HG03135 (cell line): ENCODE results near the gene MYO7A.

Source experiments
- ATAC-seq: cut with Tn5 transposase; IDR thresholded peaks from one replicate; pipeline ENCODE4 v1.9.1; 2021; ENCODE audit warnings: mild to moderate bottlenecking, moderate library complexity; ENCODE audit not compliant: unreplicated experiment

The MYO7A gene

DNA sequence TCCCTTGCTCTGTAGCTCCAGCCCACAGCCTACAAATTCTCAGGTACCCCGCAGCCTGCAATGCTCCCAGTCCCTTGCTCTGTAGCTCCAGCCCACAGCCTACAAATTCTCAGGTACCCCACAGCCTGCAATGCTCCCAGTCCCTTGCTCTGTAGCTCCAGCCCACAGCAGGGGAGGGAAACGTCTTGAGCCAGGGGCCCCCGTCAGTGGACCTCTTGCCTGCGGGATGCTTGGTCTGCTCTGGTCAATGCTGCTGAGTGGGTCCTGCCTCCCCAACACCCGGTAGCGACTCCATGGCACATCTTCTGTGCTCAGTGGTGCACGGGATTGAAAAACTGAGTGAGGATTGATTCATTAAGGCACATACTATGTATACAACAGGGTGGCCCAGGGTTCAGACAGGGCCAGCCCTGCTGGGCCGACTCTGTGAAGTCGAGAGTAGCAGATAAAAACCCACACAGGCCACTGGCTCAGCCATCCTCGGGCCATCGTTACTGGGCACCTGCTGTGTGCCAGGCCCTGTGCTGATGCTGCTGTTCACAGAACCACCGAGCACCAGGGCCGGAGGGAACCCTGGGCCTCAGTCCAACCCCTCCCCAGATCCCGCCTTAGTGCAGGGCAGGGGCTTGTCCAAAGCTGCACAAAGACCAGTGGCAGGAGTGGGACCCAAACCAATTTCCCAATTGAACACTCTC lies 69.7 kb downstream of the MYO7A start:
- no peak for ATAC-seq

DNA sequence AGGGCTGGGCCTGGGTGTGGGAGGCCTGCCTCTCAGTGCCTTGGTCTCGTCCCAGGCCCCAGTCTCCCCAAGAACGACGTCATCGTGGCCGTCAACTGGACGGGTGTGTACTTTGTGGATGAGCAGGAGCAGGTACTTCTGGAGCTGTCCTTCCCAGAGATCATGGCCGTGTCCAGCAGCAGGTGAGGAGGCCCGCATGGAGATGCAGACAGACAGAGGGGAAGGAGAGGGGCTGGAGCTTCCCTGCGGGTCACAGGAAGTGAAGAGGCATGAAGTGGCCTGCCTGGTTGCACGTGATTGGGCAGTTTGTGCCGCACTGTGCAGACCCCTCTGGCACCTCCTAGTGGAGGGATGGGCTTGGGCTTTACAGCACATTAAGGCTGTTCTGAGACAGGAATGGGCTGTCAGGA lies 70.4 kb downstream of the MYO7A start:
- no peak for ATAC-seq

DNA sequence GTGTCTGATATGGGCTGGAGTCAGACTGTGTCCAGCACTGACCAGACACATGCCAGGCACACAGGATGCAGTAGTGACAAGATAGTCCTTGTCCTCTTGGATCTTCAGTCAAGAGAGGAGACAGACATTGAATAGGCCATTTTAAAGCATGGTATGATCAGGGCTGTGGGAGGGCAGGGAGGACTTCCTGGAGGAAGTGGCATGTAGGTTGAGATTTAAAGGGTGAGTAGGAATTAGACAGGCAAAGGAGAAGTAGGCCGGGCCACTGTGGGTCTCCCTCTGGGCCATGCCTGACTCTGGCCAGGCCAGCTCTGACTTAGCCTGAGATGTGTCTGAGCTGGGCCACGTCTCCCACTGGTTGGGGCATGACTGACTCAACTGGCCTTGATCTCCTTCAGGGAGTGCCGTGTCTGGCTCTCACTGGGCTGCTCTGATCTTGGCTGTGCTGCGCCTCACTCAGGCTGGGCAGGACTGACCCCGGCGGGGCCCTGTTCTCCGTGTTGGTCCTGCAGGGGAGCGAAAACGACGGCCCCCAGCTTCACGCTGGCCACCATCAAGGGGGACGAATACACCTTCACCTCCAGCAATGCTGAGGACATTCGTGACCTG lies 71.2 kb downstream of the MYO7A start:
- ATAC-seq = no peak

DNA sequence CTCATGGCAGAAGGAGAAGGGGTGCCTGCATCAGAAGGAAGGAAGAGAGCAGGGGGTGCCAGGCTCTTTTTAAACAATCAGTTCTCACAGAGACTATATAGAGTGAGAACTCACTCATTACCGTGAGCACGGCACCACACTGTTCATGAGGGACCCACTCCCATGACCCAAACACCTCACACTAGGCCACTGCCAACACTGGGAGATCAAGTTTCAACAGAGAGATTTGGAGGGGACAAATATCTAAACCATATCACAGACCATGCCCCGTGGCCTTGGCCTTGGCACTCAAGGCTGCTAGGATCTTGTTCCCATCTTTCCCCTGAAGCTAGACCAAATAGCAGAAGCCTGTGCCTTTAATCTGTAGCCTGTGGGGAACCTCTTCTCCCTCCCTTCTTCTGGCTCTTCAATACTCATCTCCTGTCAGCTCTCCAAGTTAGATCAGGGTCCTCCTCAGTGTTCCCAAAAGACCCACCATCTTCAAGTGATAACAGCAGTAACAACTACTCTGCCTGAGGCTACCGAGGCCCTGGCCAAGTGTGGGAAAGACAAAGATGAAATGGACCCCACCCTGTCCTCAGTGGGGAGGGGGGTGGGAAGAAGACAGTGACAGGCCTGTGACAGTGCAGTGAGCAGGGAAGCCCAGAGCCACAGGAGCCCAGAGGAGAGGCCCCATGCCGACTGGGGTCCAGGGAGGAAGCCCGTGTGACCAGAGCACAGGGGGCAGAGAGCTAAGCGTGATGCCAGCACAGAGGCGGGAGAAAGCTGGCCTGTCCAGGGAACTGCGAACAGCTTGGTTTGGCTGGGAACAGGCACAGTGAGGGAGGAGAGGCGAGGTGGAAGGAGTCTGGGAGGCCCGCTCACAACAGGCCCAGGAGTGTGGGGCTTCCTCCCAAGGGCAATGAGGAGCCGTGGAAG lies 72.6 kb downstream of the MYO7A start:
- no peak for ATAC-seq

DNA sequence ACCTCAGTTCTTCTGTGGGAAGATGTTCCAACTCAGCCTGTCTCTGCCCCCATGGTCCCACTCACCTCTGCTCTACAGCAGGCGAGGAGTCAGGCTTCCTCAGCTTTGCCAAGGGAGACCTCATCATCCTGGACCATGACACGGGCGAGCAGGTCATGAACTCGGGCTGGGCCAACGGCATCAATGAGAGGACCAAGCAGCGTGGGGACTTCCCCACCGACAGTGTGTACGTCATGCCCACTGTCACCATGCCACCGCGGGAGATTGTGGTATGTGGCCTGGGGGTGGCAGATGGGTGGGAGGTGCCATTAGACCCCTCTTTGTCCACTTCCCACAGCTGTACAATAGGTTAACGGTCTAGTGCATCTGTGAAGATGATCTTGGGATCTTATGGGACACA lies 73.3 kb downstream of the MYO7A start:
- ATAC-seq = no peak

DNA sequence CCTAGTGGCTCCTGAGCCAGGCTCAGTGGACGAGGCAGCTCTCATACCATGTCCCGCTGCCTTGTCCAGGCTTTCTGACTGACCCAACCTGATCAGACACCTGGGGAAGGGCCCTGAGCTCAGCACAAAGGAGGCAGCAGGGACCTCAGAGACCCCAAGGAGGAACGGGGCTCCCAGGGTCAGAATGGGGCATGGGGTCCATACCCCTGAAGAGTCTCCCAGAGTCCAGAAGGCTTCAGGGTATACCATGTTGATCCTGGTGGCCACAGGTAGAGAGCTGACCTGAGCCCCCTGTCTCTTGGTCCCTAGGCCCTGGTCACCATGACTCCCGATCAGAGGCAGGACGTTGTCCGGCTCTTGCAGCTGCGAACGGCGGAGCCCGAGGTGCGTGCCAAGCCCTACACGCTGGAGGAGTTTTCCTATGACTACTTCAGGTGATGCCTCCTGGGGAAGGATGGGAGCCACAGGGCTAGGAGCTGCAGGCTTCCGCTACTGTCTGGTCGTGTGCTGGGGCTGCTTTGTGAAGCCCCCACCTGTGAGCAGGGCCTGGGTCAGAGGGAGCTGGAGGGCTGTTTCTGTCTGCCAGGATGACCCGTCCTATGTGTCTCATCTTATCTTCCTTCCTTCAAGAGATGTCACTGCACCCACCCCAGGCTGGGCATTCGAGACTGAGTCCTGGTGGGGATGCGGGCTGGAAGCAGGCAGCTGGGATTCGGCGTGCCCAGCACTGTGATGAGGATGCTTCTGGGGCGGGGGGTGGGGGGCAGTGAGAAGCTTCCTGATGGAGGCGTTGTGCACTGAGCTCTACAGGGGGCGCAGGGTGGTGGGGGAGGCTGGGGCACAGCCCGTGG lies 74.2 kb downstream of the MYO7A start:
- ATAC-seq = no peak

DNA sequence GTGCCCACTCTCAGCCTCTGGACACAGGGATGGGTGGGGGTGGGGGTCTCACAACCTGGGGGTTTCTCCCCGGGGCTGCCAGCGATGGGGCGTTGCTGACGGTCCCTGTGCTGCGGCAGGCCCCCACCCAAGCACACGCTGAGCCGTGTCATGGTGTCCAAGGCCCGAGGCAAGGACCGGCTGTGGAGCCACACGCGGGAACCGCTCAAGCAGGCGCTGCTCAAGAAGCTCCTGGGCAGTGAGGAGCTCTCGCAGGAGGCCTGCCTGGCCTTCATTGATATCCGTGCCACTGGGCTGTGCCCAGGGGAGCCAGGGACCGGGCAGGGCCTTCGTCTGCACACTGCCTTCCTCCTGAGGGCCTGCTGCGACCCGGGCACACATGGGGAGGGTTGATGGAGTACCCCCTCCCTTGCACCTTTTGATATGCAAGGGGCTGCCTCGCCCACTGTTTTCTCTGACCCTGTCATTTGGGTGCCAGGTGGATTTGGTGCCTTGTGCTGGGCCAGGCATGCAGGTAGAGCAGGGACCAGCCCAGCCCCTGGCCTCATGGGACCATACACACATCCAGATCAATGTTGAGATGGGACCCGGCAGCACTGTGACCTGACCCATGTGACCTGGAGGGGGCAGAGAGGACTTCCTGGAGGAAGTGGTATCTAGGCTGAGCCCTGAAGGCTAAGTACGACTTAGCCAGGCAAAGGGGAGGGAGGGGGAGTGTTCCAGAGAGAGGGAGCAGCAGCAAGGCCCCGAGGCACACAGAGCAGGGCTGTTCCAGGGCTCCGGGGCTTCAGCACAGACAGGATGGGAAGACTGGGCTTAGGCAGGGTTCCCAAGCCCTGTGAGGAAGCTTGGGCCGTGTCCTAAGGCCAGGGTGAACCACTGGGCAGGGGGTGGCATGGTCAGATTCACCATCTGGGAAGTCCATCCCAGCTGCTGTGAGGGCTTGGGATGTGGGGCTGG lies 75.2 kb downstream of the MYO7A start:
- no peak for ATAC-seq

DNA sequence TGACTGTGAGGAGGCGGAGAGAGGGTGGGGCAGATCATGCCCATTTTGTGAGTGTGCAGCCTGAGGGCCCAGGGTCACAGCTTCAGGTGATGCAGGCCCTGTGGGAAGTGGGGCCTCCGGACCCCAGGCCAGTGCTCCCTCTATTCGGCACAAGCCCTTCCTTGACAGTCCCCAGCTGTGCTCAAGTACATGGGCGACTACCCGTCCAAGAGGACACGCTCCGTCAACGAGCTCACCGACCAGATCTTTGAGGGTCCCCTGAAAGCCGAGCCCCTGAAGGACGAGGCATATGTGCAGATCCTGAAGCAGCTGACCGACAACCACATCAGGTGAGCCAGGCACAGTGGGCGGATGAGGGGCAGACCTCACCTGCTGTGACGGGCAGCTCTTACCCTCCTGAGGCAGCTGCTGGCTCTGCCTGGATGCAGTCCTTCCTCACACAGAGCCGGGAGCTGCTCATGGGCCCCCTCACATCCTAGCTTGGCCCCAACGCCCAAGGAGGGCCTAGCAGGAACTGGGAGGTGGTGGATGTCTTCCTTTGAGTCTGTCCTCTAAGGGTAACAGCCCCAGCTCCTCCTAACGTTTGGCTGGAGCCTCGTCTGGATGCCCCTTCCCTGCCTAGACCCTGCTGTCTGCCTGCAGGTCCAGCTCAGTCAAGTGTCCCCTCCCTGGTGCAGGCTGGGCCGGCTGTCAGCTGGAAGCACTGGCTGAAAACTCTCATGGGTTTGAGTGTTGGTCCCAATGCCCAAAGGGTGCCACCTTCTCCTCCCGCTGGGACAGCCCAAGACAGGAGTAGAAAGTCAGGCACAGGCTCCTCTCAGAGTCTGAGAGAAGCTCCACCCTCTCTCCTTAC lies 76.1 kb downstream of the MYO7A start:
- no peak for ATAC-seq

DNA sequence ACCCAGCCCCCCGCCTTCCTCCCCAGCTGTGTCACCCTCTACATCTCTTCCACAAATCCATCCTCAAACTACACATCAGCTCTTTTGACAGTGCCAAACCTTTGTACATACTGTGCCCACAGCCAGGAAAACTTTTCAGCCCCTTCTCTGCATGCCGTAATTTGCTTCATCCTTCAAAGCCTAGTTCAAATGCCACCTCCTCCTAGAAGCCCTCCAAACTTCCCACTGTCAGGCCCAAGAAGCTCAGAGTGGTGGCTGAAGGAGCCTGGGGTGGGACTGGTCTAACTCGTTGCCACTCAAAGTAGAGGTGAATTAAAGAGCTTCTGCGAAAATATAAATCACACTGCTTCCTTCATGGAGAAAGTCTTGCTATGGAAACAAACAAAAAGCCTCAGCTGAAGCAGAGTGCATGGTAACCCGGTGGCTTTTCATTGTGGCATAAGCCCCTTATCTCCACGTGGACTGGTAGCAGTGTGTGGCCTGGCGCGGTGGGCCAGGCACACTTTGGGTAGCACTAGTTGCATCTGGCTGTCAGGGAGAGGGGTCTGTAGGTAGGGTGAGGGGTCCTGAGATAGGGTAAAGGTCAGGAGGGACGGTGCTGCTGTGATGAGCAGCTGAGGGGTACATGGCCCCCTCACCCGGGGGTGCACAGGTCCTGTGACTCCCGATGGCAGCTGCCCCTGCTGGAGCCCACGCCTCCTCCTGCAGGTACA lies 76.9 kb downstream of the MYO7A start:
- no peak for ATAC-seq

DNA sequence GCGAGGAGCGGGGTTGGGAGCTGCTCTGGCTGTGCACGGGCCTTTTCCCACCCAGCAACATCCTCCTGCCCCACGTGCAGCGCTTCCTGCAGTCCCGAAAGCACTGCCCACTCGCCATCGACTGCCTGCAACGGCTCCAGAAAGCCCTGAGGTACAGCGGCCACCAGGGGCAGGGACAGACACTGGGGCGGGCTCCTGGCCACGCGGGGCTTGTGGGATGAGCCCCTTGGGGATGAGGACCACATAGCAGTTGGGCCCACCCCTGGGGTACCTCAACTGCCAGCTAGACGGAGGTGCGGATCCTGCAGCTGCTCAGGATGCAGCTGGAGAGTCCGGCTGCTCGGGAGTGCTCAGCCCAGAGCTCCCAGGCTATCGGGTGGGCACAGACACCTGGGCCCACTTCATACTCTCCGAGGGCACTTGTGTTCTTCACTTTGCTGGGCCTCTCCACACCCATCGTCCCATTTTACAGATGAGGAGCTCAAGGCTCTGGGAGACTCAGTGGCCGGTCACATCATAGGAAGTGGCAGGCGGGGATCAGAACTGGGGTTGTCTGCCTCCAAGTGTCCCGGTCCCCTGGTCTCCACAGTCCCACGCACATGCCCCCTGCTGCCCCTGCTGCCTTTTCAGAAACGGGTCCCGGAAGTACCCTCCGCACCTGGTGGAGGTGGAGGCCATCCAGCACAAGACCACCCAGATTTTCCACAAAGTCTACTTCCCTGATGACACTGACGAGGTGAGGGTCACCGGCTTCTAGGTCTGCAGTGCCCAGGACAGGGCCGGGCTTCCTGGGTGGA lies 77.6 kb downstream of the MYO7A start:
- no peak for ATAC-seq

DNA sequence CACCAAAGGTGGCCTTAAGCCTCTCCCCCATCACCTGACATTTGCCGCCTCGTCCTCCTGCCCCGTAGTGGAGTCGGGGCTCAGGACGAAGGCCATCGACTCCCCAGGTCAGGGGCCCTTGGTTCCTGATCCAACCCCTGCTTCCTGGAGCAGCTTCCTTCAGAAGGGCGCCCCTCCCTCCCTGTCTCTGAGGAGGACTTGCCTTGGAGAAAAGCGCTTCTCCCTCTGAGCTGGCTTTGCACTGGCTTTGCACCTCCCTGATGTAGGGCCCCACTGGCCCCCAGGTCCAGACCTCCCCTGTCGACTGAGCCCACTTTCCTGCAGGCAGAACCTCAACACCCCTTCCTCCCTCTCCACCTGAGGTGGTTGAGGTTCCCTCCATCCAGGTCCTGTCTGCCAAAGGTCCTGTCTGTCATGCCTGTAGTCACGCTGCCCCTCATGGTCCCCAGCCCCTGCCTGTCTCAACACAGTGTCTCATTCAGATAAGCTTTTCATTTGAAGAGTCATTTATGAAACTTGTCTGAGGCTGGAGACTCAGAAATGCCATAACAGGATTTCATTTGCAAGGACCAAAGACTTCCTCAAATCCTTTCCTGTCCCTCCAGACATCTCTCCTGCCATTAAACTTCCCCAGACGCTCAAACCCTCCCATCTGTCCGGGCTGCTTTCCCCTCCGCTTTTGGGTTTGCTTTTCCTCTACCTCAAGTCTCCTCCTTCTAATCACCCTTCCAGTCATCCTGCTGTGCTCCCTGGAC lies 78.4 kb downstream of the MYO7A start:
- ATAC-seq = no peak

DNA sequence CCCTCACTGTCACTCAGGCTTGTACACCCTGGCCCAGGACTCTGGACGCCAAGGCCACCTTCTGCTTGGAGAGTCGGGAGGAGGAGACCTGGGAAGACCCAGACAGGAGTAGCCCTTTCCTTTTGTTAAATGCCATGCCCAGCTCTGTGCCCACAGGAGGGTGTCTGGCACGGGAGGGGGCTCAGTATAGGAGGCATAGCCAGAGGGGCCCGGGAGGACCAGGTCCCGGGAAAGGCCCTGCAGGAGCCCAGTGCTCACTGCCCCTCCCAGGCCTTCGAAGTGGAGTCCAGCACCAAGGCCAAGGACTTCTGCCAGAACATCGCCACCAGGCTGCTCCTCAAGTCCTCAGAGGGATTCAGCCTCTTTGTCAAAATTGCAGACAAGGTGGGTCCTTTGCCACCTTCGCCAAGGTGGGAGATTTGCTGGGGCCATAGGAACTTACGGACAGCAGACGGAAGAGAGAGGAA lies 79.0 kb downstream of the MYO7A start:
- no peak for ATAC-seq

DNA sequence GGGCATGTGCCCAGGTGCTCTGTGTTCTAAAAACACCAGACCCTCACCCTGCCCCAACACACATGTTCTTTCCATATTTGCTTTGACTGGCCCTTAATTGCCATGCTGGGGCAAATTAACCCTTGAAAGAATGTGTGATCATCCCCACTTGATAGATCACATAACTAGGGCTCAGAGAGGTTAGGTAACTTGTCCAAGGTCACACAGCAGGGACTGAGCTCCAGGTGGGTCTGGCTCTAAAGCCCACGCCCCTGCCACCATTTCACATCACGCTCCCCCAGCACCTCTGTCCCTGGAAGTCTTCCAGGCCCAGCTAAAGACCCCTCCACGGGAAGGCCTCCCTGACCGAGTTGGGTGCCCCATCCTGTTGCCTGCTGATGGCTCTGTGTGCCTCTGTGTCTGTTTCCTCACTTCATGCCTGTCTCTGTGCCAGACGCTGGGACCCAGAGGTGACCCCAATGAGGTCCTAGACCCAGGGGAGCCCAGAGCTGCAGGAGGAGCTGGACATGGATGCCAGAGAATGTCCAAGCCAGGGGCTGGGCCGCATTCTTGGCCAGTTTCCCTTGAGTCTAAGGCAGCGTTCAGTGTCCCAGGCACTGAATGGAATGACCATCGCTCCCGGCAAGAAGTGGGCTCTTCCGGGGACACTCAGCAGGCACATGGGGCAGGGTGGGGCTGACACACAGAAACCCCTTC lies 79.7 kb downstream of the MYO7A start:
- no peak for ATAC-seq

DNA sequence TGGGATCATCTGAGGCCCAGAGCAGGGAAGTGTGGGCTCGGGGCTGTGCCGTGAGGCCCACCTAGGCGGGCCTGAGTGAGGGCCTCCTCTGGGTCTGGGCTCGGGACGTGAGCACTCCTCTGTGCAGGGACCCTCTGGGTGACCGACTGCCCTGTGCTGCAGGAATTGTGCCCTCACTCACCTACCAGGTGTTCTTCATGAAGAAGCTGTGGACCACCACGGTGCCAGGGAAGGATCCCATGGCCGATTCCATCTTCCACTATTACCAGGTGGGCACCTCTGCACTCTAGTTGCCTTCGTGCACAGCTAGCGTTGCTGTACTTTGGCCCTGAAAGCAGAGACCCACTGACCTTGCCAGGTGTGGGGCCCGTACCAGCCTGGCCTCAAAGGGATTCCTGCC lies 80.5 kb downstream of the MYO7A start:
- no peak for ATAC-seq

DNA sequence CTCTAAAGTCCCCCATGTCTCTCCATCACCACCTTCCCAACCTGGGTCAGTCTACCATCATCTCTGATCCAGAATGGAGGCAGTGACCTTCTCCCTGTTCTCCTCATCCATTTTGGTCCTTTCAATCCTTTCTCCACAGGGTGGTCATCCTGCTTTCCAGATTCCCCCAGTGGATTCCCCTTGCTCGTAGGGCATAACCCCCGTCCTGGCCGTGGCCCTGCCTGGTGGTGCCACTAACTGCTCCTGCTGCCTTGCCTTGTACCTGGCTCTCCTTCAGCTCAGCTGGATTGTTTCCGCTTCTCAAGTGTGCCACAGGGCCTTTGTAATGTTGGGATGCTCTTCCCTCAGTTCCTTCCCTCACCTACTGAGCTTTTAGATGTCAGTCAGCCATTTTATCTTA lies 81.6 kb downstream of the MYO7A start:
- no peak for ATAC-seq

DNA sequence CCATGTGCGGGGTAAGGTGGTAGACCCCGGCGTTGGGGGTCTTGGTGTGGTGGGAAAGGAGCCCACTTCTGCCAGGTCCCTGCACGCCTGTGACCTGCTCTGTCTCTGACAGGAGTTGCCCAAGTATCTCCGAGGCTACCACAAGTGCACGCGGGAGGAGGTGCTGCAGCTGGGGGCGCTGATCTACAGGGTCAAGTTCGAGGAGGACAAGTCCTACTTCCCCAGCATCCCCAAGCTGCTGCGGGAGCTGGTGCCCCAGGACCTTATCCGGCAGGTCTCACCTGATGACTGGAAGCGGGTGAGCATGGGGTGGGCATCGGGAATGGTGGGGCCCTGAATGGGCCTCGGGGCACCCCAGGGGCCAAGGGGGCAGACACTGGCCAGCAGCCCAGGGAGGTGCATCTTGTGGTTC lies 83.0 kb downstream of the MYO7A start:
- no peak for ATAC-seq
